H1 (cell line): Measurements from ENCODE around the gene PHTF1. TPM values are rescaled to one million over a fixed set of nuclear protein-coding genes. Genes with fewer than 3 reads are reported as not detected.

Source experiments
- CTCF ChIA-PET: fragments of 300-600 bp; sonication (Branson Sonifier 250); formaldehyde crosslinking; loops from one replicate; lab custom pipeline; 2021; ENCODE audit not compliant: partially characterized antibody; lab: Charles Lee
- POLR2A ChIA-PET: fragments of 300-600 bp; sonication (Branson Sonifier 250); formaldehyde crosslinking; loops from one replicate; lab custom pipeline; 2021; ENCODE audit warnings: inconsistent platforms; ENCODE audit not compliant: partially characterized antibody; lab: Charles Lee
- DNase-seq, 2 experiments: peaks; one replicate each; pipeline versions ENCODE4 v3.0.0 to v3.0.0-alpha.2; 2010 to 2022; ENCODE audit warnings: low spot score in 2 of 2, low read depth in 1 of 2, mixed read lengths in 1 of 2
- FAIRE-seq: peaks from 2 replicates; lab custom pipeline; 2011; peaks lifted over from hg19 to GRCh38; lab: Jason Lieb, UNC
- H2AFZ ChIP-seq: 2 replicates; pipeline ENCODE4 v1.8.1; 2012; ENCODE audit warnings: low read length, inconsistent platforms
- H2AK5ac ChIP-seq: 2 replicates; pipeline ENCODE4 v1.6.1; 2013; ENCODE audit warnings: low read depth, low read length
- H2BK120ac ChIP-seq: replicated peaks from 2 replicates; pipeline ENCODE3; 2013; ENCODE audit warnings: low read depth, low read length, inconsistent platforms
- H2BK12ac ChIP-seq: 2 replicates; pipeline ENCODE4 v1.6.1; 2013; ENCODE audit warnings: low read depth, low read length
- H2BK15ac ChIP-seq: 2 replicates; pipeline ENCODE4 v1.6.1; 2013; ENCODE audit warnings: low read length
- H2BK20ac ChIP-seq: 2 replicates; pipeline ENCODE4 v1.6.1; 2013; ENCODE audit warnings: low read length
- H2BK5ac ChIP-seq: 2 replicates; pipeline ENCODE4 v1.6.1; 2013; ENCODE audit warnings: low read depth, low read length
- H3K14ac ChIP-seq: 2 replicates; pipeline ENCODE4 v1.6.1; 2013; ENCODE audit warnings: inconsistent platforms; ENCODE audit not compliant: insufficient read length
- H3K18ac ChIP-seq: 2 replicates; pipeline ENCODE4 v1.6.1; 2013; ENCODE audit warnings: low read length; ENCODE audit errors: extremely low read depth
- H3K23ac ChIP-seq: 2 replicates; pipeline ENCODE4 v1.6.1; 2013; ENCODE audit warnings: inconsistent platforms; ENCODE audit not compliant: insufficient read length
- H3K23me2 ChIP-seq: 2 replicates; pipeline ENCODE4 v1.6.1; 2013; ENCODE audit warnings: low read depth, low read length
- H3K27ac ChIP-seq: 2 replicates; pipeline ENCODE4 v1.6.1; 2011; ENCODE audit warnings: low read depth, low read length, inconsistent platforms
- H3K27me3 ChIP-seq, 4 experiments: replicated peaks in 1 of 4; 1 replicate in 1 of 4; 2 replicates in 3 of 4; pipeline versions ENCODE4 v1.6.1 to v1.8.1; 2011 to 2013; ENCODE audit warnings: low read length in 3 of 4, mild to moderate bottlenecking in 3 of 4, inconsistent platforms in 2 of 4, mixed read lengths in 2 of 4, moderate library complexity in 1 of 4; ENCODE audit not compliant: control insufficient read depth in 3 of 4, insufficient read depth in 3 of 4; ENCODE audit errors: extremely low read depth in 1 of 4
- H3K36me3 ChIP-seq, 4 experiments: 2 replicates each; pipeline versions ENCODE4 v1.6.1 to v1.8.1; 2011 to 2013; ENCODE audit warnings: mild to moderate bottlenecking in 4 of 4, low read length in 3 of 4, moderate library complexity in 2 of 4, control low read depth in 1 of 4, inconsistent platforms in 1 of 4; ENCODE audit not compliant: insufficient read depth in 4 of 4, control insufficient read depth in 2 of 4
- H3K4ac ChIP-seq: replicated peaks from 2 replicates; pipeline ENCODE3; 2013; ENCODE audit warnings: low read length, low read depth, mixed read lengths, inconsistent platforms; ENCODE audit not compliant: insufficient read length
- H3K4me1 ChIP-seq, 4 experiments: replicated peaks in 1 of 4; 1 replicate in 1 of 4; 2 replicates in 3 of 4; pipeline versions ENCODE4 v1.6.1 to v1.8.1; 2011 to 2013; ENCODE audit warnings: low read length in 3 of 4, inconsistent platforms in 2 of 4, mixed read lengths in 1 of 4; ENCODE audit not compliant: insufficient read depth in 4 of 4, control insufficient read depth in 3 of 4
- H3K4me2 ChIP-seq, 2 experiments: 2 replicates each; pipeline versions ENCODE4 v1.6.1 to v1.8.1; 2011 to 2013; ENCODE audit warnings: low read depth in 2 of 2, low read length in 2 of 2, control low read depth in 1 of 2, inconsistent platforms in 1 of 2, mild to moderate bottlenecking in 1 of 2; ENCODE audit not compliant: insufficient read depth in 1 of 2
- H3K4me3 ChIP-seq, 4 experiments: fragments of 200-600, 300-600 bp in 1 of 4; sonication (generic), shearing (Covaris generic), sonication (Bioruptor Twin) in 1 of 4; 2 replicates each; pipeline versions ENCODE4 v1.5.1 to v1.8.1; 2011 to 2016; ENCODE audit warnings: low read length in 4 of 4, low read depth in 3 of 4, control low read depth in 2 of 4, inconsistent platforms in 2 of 4, mild to moderate bottlenecking in 2 of 4, mixed read lengths in 1 of 4, moderate library complexity in 1 of 4; ENCODE audit not compliant: insufficient read depth in 2 of 4; ENCODE audit errors: extremely low read depth in 1 of 4
- H3K56ac ChIP-seq: replicated peaks from 2 replicates; pipeline ENCODE3; 2013; ENCODE audit warnings: low read depth, mild to moderate bottlenecking, mixed read lengths, low read length, inconsistent platforms; ENCODE audit not compliant: insufficient read length
- H3K79me1 ChIP-seq: 2 replicates; pipeline ENCODE4 v1.6.1; 2013; ENCODE audit warnings: low read depth, low read length, control low read depth
- H3K79me2 ChIP-seq, 2 experiments: 2 replicates each; pipeline versions ENCODE4 v1.6.1 to v1.8.1; 2012 to 2013; ENCODE audit warnings: low read length in 2 of 2, mild to moderate bottlenecking in 2 of 2, inconsistent platforms in 1 of 2; ENCODE audit not compliant: insufficient read depth in 2 of 2, control insufficient read depth in 1 of 2
- H3K9ac ChIP-seq, 4 experiments: replicated peaks in 1 of 4; 1 replicate in 1 of 4; 2 replicates in 3 of 4; pipeline versions ENCODE4 v1.6.1 to v1.8.1; 2011 to 2013; ENCODE audit warnings: low read depth in 3 of 4, low read length in 3 of 4, control low read depth in 2 of 4, mild to moderate bottlenecking in 2 of 4, moderate library complexity in 2 of 4, inconsistent platforms in 1 of 4; ENCODE audit errors: extremely low read depth in 1 of 4
- H3K9me3 ChIP-seq, 2 experiments: 2 replicates each; pipeline versions ENCODE4 v1.6.1 to v1.8.1; 2012 to 2013; ENCODE audit warnings: mild to moderate bottlenecking in 2 of 2, moderate library complexity in 2 of 2, control low read depth in 1 of 2, inconsistent platforms in 1 of 2, low read depth in 1 of 2, low read length in 1 of 2, mixed read lengths in 1 of 2; ENCODE audit not compliant: insufficient read depth in 2 of 2
- H4K20me1 ChIP-seq, 2 experiments: replicated peaks in 1 of 2; 2 replicates each; pipeline versions ENCODE3 to v1.8.1; 2011 to 2013; ENCODE audit warnings: inconsistent platforms in 2 of 2, low read length in 2 of 2, mild to moderate bottlenecking in 1 of 2; ENCODE audit not compliant: insufficient read depth in 2 of 2, control insufficient read depth in 1 of 2
- H4K5ac ChIP-seq: 2 replicates; pipeline ENCODE4 v1.6.1; 2013; ENCODE audit warnings: low read length, low read depth, mixed read lengths, inconsistent platforms; ENCODE audit not compliant: insufficient read length
- H4K8ac ChIP-seq: 2 replicates; pipeline ENCODE4 v1.8.0; 2013; ENCODE audit warnings: mild to moderate bottlenecking, moderate library complexity, low read length, inconsistent platforms; ENCODE audit not compliant: insufficient read depth; ENCODE audit errors: extremely low read depth
- H4K91ac ChIP-seq: replicated peaks from 2 replicates; pipeline ENCODE3; 2013; ENCODE audit warnings: low read length, mixed read lengths, inconsistent platforms; ENCODE audit not compliant: insufficient read length
- CBX5 ChIP-seq: fragments of 300-800, 300-1000 bp; sonication (generic); IDR thresholded peaks from 2 replicates; pipeline ENCODE4 v1.7.1; 2016; ENCODE audit warnings: antibody characterized with exemption, low read length, low read depth
- CHD1 ChIP-seq: IDR thresholded peaks from 2 replicates; pipeline ENCODE4 v1.6.1; 2012; ENCODE audit warnings: low read depth, low read length, improper control_type of control experiment
- CREB1 ChIP-seq: IDR thresholded peaks from 2 replicates; pipeline ENCODE4 v1.6.1; 2012; ENCODE audit warnings: inconsistent platforms
- CTCF ChIP-seq, 3 experiments: IDR thresholded peaks; 1 replicate in 2 of 3; 2 replicates in 1 of 3; pipeline versions ENCODE4 v1.5.1 to v1.6.1; 2011; ENCODE audit warnings: low read length in 3 of 3, mild to moderate bottlenecking in 3 of 3, inconsistent platforms in 2 of 3, low read depth in 1 of 3, moderate library complexity in 1 of 3; ENCODE audit not compliant: insufficient read depth in 1 of 3; ENCODE audit errors: control extremely low read depth in 1 of 3
- E2F6 ChIP-seq: IDR thresholded peaks from 2 replicates; pipeline ENCODE4 v1.6.1; 2012; ENCODE audit warnings: inconsistent platforms
- KDM4A ChIP-seq: IDR thresholded peaks from one replicate; pipeline ENCODE4 v1.7.1; 2012; ENCODE audit warnings: low read depth, mild to moderate bottlenecking, moderate library complexity, low read length, inconsistent platforms; ENCODE audit not compliant: severe bottlenecking
- KDM5A ChIP-seq: fragments of 200-600 bp; IDR thresholded peaks from 2 replicates; pipeline ENCODE4 v1.7.1; 2012; ENCODE audit warnings: mild to moderate bottlenecking, low read length, inconsistent platforms, mixed read lengths
- POLR2A ChIP-seq, 2 experiments: IDR thresholded peaks; 1 replicate in 1 of 2; 2 replicates in 1 of 2; pipeline ENCODE4 v1.6.1; 2011; ENCODE audit warnings: low read depth in 2 of 2, low read length in 2 of 2, mild to moderate bottlenecking in 2 of 2; ENCODE audit errors: control extremely low read depth in 1 of 2
- POU5F1 ChIP-seq: IDR thresholded peaks from 2 replicates; pipeline ENCODE4 v1.6.1; 2011; ENCODE audit warnings: low read depth, mild to moderate bottlenecking, low read length, moderate library complexity
- SIN3A ChIP-seq, 2 experiments: IDR thresholded peaks in 1 of 2; conservative IDR thresholded peaks in 1 of 2; 2 replicates each; pipeline ENCODE4 v1.6.1; 2011 to 2012; ENCODE audit warnings: low read length in 2 of 2, improper control_type of control experiment in 1 of 2, low read depth in 1 of 2, mild to moderate bottlenecking in 1 of 2
- SP2 ChIP-seq: IDR thresholded peaks from 2 replicates; pipeline ENCODE4 v1.6.1; 2012; ENCODE audit warnings: mild to moderate bottlenecking, low read length, inconsistent platforms
- SP4 ChIP-seq: IDR thresholded peaks from 2 replicates; pipeline ENCODE4 v1.6.1; 2012; ENCODE audit warnings: low read length, inconsistent platforms
- TCF12 ChIP-seq: IDR thresholded peaks from 2 replicates; pipeline ENCODE4 v1.6.1; 2011; ENCODE audit warnings: low read depth, mild to moderate bottlenecking, low read length
- polyA plus RNA-seq, 7 experiments: library from polyadenylated mRNA; depleted of rRNA in 3 of 7; stranded (reverse) in 5 of 7; unstranded in 2 of 7; fragments of >200 nt in 5 of 7; fragments of 200-250 nt in 2 of 7; gene quantifications; 1 replicate in 5 of 7; 2 replicates in 1 of 7; 4 replicates in 1 of 7; pipeline versions ENCODE4 v1.2.1 to v1.2.3, GENCODE V29; 2011 to 2013; ENCODE audit warnings: missing spikeins in 2 of 7, mixed read lengths in 2 of 7
- total RNA-seq: library from RNA; stranded (reverse); fragmentation: NEBNext Ultra II Directional; extraction: Animal tissue kit (Norgen Biotek cat#: 25700); gene quantifications from 2 replicates; pipeline ENCODE4 v1.2.1, GENCODE V29; 2021

PHTF1 gene
- total and polyA plus RNA-seq, 2 of the 8 experiments (the other 6 are each of a cell fraction or from before 2014, with no cell fraction given): 9.1 to 26.9 TPM

- no peak overlapping the region for H4K8ac ChIP-seq
- no peaks in the 10 kb centered on the region for H3K4me1 ChIP-seq
- H2AFZ ChIP-seq: no peak overlapping the region
- no peak overlapping the region for H3K14ac ChIP-seq
- FAIRE-seq: no peak
- H4K91ac ChIP-seq: no peak overlapping the region
- no peaks in the 10 kb centered on the region for H3K79me2 ChIP-seq
- no peak overlapping the region for H3K23ac ChIP-seq
- no peaks in the 10 kb centered on the region for H3K36me3 ChIP-seq
- H2BK120ac ChIP-seq: no peak overlapping the region
- H3K27ac ChIP-seq: no peak overlapping the region
- H2BK20ac ChIP-seq: no peak overlapping the region
- DNase-seq: no peak
- no peak overlapping the region for H2BK12ac ChIP-seq
- H4K5ac ChIP-seq: no peak overlapping the region
- no peaks in the 10 kb centered on the region for H3K9me3 ChIP-seq
- no peaks in the 10 kb centered on the region for H3K79me1 ChIP-seq
- no peaks in the 10 kb centered on the region for H4K20me1 ChIP-seq
- H3K56ac ChIP-seq: no peak overlapping the region
- no peak overlapping the region for H2BK5ac ChIP-seq
- no peaks in the 10 kb centered on the region for H3K23me2 ChIP-seq
- no peak overlapping the region for H3K9ac ChIP-seq
- no peak overlapping the region for H3K4ac ChIP-seq
- CTCF ChIA-PET: interaction anchor here (1.0 kb wide), 1 partner anchor 11 kb away, joined by 9 read pairs; no protein-coding TSS in a partner anchor
- no peak overlapping the region for H2BK15ac ChIP-seq
- POLR2A ChIA-PET: no interaction called here
- no peak overlapping the region for H3K4me3 ChIP-seq
- H3K27me3 ChIP-seq: no peaks in the 10 kb centered on the region
- no peak overlapping the region for H3K4me2 ChIP-seq
- no peak overlapping the region for H2AK5ac ChIP-seq
- H3K18ac ChIP-seq: no peak overlapping the region
- TF ChIP-seq KDM5A (no peak), SP4 (no peak), CREB1 (no peak), POLR2A (IDR thresholded peaks at IDR 0.05; ENCODE audit: control extremely low read depth in 1 of 2, low read depth in 2 of 2, low read length in 2 of 2) (no peak), CBX5 (no peak), SIN3A (conservative IDR thresholded peaks at IDR 0.05 in 1 of 2, IDR thresholded peaks at IDR 0.05 in 1 of 2; ENCODE audit: low read depth in 1 of 2, low read length in 2 of 2) (no peak), CHD1 (no peak), POU5F1 (no peak), SP2 (no peak), CTCF (IDR thresholded peaks at IDR 0.05; ENCODE audit: control extremely low read depth in 1 of 3, insufficient read depth in 1 of 3, low read depth in 1 of 3, low read length in 3 of 3) (no peak), TCF12 (no peak), E2F6 (no peak), KDM4A (no peak)
Measured at GRCh38 chr1:113648478-113648877, 110.8 kb downstream of the PHTF1 start.
